WTC11 (cell line): ENCODE results near the gene HOMEZ. TPM values are rescaled to one million over a fixed set of nuclear protein-coding genes. Genes with fewer than 3 reads are reported as not detected.

Experiments used
- ATAC-seq: fragments of 200-7000 bp; cut with Tn5 transposase; 2 replicates; pipeline ENCODE4 v1.10.0; 2021; ENCODE audit warnings: mild to moderate bottlenecking, moderate library complexity
- CTCF ChIA-PET: fragments of 300-600 bp; sonication (Branson Sonifier 250); formaldehyde crosslinking; loops from one replicate; lab custom pipeline; 2021; ENCODE audit warnings: antibody characterized with exemption; lab: Charles Lee
- POLR2A ChIA-PET: fragments of 350-600 bp; sonication (Branson Sonifier 250); formaldehyde crosslinking; loops from one replicate; lab custom pipeline; 2021; ENCODE audit warnings: antibody characterized with exemption; lab: Charles Lee
- DNase-seq: peaks from one replicate; pipeline ENCODE4 v3.0.0; 2021; ENCODE audit warnings: low spot score
- H3K27ac Mint-ChIP-seq: 2 replicates; pipeline ENCODE4 v1.8.0; 2021; ENCODE audit warnings: mixed read lengths
- H3K27me3 Mint-ChIP-seq: 2 replicates; pipeline ENCODE4 v1.8.0; 2021; ENCODE audit warnings: low read depth, mild to moderate bottlenecking, moderate library complexity, mixed read lengths
- H3K36me3 Mint-ChIP-seq: 2 replicates; pipeline ENCODE4 v1.8.0; 2021; ENCODE audit warnings: mixed read lengths
- H3K4me1 Mint-ChIP-seq: 2 replicates; pipeline ENCODE4 v1.8.0; 2022; ENCODE audit warnings: mixed read lengths
- H3K4me3 Mint-ChIP-seq: 2 replicates; pipeline ENCODE4 v1.8.0; 2021; ENCODE audit warnings: mild to moderate bottlenecking, moderate library complexity, mixed read lengths
- H3K9me3 Mint-ChIP-seq: 2 replicates; pipeline ENCODE4 v1.8.0; 2021; ENCODE audit warnings: mixed read lengths
- ATF2 ChIP-seq: sonication (generic); formaldehyde crosslinking; IDR thresholded peaks from 2 replicates; pipeline ENCODE4 v1.8.1; 2022; ENCODE audit warnings: low read depth, missing genetic modification reagents, borderline replicate concordance
- ATF6 ChIP-seq: sonication (generic); formaldehyde crosslinking; IDR thresholded peaks from 2 replicates; pipeline ENCODE4 v1.8.1; 2023; ENCODE audit warnings: mild to moderate bottlenecking, missing genetic modification reagents
- CBFB ChIP-seq: sonication (generic); formaldehyde crosslinking; IDR thresholded peaks from 2 replicates; pipeline ENCODE4 v1.8.1; 2022; ENCODE audit warnings: mild to moderate bottlenecking, low read depth, missing genetic modification reagents
- E2F4 ChIP-seq: sonication (generic); formaldehyde crosslinking; IDR thresholded peaks from 2 replicates; pipeline ENCODE4 v1.8.1; 2022; ENCODE audit warnings: low read depth, mild to moderate bottlenecking, moderate library complexity, missing genetic modification reagents, borderline replicate concordance
- ELF4 ChIP-seq: sonication (generic); formaldehyde crosslinking; IDR thresholded peaks from 2 replicates; pipeline ENCODE4 v1.8.1; 2022; ENCODE audit warnings: low read depth, mild to moderate bottlenecking, moderate library complexity, missing genetic modification reagents
- ERG ChIP-seq: fragments of 250-450 bp; sonication (Bioruptor Pico); IDR thresholded peaks from 2 replicates; pipeline ENCODE4 v1.8.0; 2021; ENCODE audit warnings: mild to moderate bottlenecking
- ETV6 ChIP-seq: sonication (generic); formaldehyde crosslinking; IDR thresholded peaks from 2 replicates; pipeline ENCODE4 v1.8.1; 2022; ENCODE audit warnings: mild to moderate bottlenecking, missing genetic modification reagents
- FOXK1 ChIP-seq: sonication (generic); formaldehyde crosslinking; IDR thresholded peaks from 2 replicates; pipeline ENCODE4 v1.8.0; 2022; ENCODE audit warnings: mild to moderate bottlenecking, moderate library complexity, missing genetic modification reagents
- GABPB1 ChIP-seq: sonication (generic); formaldehyde crosslinking; IDR thresholded peaks from 2 replicates; pipeline ENCODE4 v1.8.1; 2023; ENCODE audit warnings: mild to moderate bottlenecking, missing genetic modification reagents
- IRF2 ChIP-seq: sonication (generic); formaldehyde crosslinking; IDR thresholded peaks from 2 replicates; pipeline ENCODE4 v1.8.0; 2022; ENCODE audit warnings: low read depth, missing genetic modification reagents, borderline replicate concordance
- MXD4 ChIP-seq: fragments of 250-450 bp; sonication (Bioruptor Pico); IDR thresholded peaks from 2 replicates; pipeline ENCODE4 v1.8.0; 2021; ENCODE audit warnings: mild to moderate bottlenecking, moderate library complexity, borderline replicate concordance
- PRRX2 ChIP-seq: fragments of 250-450 bp; sonication (Bioruptor Pico); IDR thresholded peaks from 2 replicates; pipeline ENCODE4 v1.8.0; 2021; ENCODE audit warnings: mild to moderate bottlenecking
- USF2 ChIP-seq: sonication (generic); formaldehyde crosslinking; IDR thresholded peaks from 2 replicates; pipeline ENCODE4 v1.8.1; 2023; ENCODE audit warnings: mild to moderate bottlenecking, missing genetic modification reagents, moderate library complexity
- ZBTB21 ChIP-seq: sonication (generic); formaldehyde crosslinking; IDR thresholded peaks from 2 replicates; pipeline ENCODE4 v1.8.1; 2023; ENCODE audit warnings: mild to moderate bottlenecking, missing genetic modification reagents, borderline replicate concordance
- ZBTB43 ChIP-seq: sonication (generic); formaldehyde crosslinking; IDR thresholded peaks from 2 replicates; pipeline ENCODE4 v1.8.1; 2023; ENCODE audit warnings: mild to moderate bottlenecking, missing genetic modification reagents
- ZNF219 ChIP-seq: sonication (generic); formaldehyde crosslinking; IDR thresholded peaks from 2 replicates; pipeline ENCODE4 v1.8.0; 2023; ENCODE audit warnings: missing genetic modification reagents, mild to moderate bottlenecking, borderline replicate concordance
- total RNA-seq: library from RNA; stranded (reverse); gene quantifications from 3 replicates; pipeline ENCODE4 v1.2.3, GENCODE V29; 2021
- TF ChIP-seq, protein P1 (sequence below): fragments of 250-450 bp; sonication (Bioruptor Pico); IDR thresholded peaks from 2 replicates; pipeline ENCODE4 v2.1.2; 2022; ENCODE audit warnings: mild to moderate bottlenecking, moderate library complexity
- TF ChIP-seq, protein P2 (sequence below): sonication (generic); formaldehyde crosslinking; IDR thresholded peaks from 2 replicates; pipeline ENCODE4 v1.8.1; 2022; ENCODE audit warnings: missing genetic modification reagents, borderline replicate concordance

HOMEZ gene
- total RNA-seq, 1 experiment from 2014 or later, result 10.7 TPM

- DNase-seq (no peak), ATAC-seq (no peak)
- Mint-ChIP-seq H3K36me3 (peaks cover 5% of the 10 kb centered on the region), H3K4me1 (peaks cover 10% of the 10 kb centered on the region), H3K4me3 (no peak overlapping the region), H3K27me3 (peaks cover 83% of the 10 kb centered on the region), H3K27ac (no peak overlapping the region), H3K9me3 (no peaks in the 10 kb centered on the region)
- TF ChIP-seq CBFB (CRISPR knock-in tag) (no peak), ERG (CRISPR knock-in tag) (no peak), GABPB1 (no peak), ELF4 (CRISPR knock-in tag) (no peak), ZBTB21 (CRISPR knock-in tag) (no peak), PRRX2 (no peak), E2F4 (CRISPR knock-in tag) (no peak)
- ChIA-PET CTCF (interaction anchor here (3.2 to 3.7 kb wide), 2 partner anchors 13 to 231 kb away, joined by 11 to 23 read pairs; partner anchors contain the start of gene HOMEZ), POLR2A (no interaction called here)
Measured at GRCh38 chr14:23299211-23299957, 13.5 kb upstream of the HOMEZ start.

DNA sequence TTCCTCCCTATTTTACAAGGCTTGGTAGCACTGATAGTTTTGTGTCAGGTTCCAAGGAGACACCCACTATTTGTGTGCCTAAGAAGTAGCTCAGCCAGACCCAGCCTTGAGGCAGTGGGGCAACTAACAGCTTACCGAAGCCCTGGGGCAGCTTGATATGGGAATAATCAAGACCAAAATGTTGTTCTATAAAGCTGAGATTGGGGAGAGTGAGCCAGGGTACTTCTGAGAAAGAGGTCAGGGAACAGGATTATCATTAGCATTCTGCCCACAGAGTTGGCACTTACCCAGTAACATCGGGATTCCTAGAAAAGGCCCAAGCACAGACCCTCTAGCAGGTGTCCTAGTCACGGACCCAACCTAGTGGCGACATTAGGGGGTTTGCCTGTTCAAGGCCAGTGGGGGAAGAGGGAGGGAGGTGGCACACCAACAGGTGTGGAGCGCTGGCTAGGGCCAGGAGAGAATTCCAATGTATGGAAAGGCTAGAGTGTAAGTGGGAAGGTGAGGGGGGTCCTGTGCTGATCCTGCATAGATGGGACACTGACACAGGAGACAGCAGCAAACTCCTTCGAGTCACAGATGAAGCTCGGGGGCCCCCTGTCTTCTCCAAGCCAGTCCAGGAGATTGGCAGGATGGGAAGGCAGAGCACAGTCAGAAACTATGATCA is 11.8 kb upstream of the HOMEZ start:
- TF ChIP-seq MXD4 (CRISPR knock-in tag), result no peak
- no peak for TF ChIP-seq ZNF219 (CRISPR knock-in tag)
- no peak for TF ChIP-seq USF2 (CRISPR knock-in tag)
- no peak for TF ChIP-seq ETV6 (CRISPR knock-in tag)
- no peak for TF ChIP-seq ATF2 (CRISPR knock-in tag)
- no peak for TF ChIP-seq ATF6 (CRISPR knock-in tag)
- TF ChIP-seq, protein P1, sequence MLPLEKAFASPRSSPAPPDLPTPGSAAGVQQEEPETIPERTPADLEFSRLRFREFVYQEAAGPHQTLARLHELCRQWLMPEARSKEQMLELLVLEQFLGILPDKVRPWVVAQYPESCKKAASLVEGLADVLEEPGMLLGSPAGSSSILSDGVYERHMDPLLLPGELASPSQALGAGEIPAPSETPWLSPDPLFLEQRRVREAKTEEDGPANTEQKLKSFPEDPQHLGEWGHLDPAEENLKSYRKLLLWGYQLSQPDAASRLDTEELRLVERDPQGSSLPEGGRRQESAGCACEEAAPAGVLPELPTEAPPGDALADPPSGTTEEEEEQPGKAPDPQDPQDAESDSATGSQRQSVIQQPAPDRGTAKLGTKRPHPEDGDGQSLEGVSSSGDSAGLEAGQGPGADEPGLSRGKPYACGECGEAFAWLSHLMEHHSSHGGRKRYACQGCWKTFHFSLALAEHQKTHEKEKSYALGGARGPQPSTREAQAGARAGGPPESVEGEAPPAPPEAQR (CRISPR knock-in tag), result no peak
- TF ChIP-seq FOXK1, result no peak
- TF ChIP-seq, protein P2, sequence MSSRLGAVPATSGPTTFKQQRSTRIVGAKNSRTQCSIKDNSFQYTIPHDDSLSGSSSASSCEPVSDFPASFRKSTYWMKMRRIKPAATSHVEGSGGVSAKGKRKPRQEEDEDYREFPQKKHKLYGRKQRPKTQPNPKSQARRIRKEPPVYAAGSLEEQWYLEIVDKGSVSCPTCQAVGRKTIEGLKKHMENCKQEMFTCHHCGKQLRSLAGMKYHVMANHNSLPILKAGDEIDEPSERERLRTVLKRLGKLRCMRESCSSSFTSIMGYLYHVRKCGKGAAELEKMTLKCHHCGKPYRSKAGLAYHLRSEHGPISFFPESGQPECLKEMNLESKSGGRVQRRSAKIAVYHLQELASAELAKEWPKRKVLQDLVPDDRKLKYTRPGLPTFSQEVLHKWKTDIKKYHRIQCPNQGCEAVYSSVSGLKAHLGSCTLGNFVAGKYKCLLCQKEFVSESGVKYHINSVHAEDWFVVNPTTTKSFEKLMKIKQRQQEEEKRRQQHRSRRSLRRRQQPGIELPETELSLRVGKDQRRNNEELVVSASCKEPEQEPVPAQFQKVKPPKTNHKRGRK (CRISPR knock-in tag), result no peak
- TF ChIP-seq ZBTB43 (CRISPR knock-in tag), result no peak
- no peak for TF ChIP-seq IRF2 (CRISPR knock-in tag)
- DNase-seq (no peak), ATAC-seq (no peak)
- no peak overlapping the region for H3K27ac Mint-ChIP-seq
- H3K9me3 Mint-ChIP-seq, result no peaks in the 10 kb centered on the region
- no peak overlapping the region for H3K4me3 Mint-ChIP-seq
- H3K27me3 Mint-ChIP-seq, result peaks cover 84% of the 10 kb centered on the region
- ChIA-PET POLR2A (no interaction called here), CTCF (interaction anchor here (1.0 to 2.6 kb wide), 6 partner anchors 11 to 229 kb away, joined by 3 to 16 read pairs (median 4); partner anchors contain the start of genes HOMEZ and PABPN1)
- peaks cover 20% of the 10 kb centered on the region for H3K4me1 Mint-ChIP-seq
- H3K36me3 Mint-ChIP-seq, result peaks cover 5% of the 10 kb centered on the region
